Transverse colon (tissue), 4 donors: ENCODE measurements around the gene CLDN18. TPM values are rescaled to one million over a fixed set of nuclear protein-coding genes. Genes with fewer than 3 reads are reported as not detected.

Experiments
- DNase-seq: peaks from one replicate; pipeline ENCODE4 v3.0.0-alpha.2; 2019
- H3K27ac ChIP-seq, 4 donors: fragments of 200-600 bp; sonication (generic); 2 replicates each; pipeline ENCODE4 v1.5.1; 2016 to 2018; ENCODE audit warnings: inconsistent platforms in 4 of 4
- H3K27me3 ChIP-seq: fragments of 200-600 bp; sonication (generic); 2 replicates; pipeline ENCODE4 v1.5.1; 2017; ENCODE audit warnings: inconsistent platforms
- H3K36me3 ChIP-seq, 4 donors: fragments of 200-600 bp; sonication (generic); 2 replicates each; pipeline ENCODE4 v1.5.1; 2017 to 2019; ENCODE audit warnings: inconsistent platforms in 4 of 4
- H3K4me1 ChIP-seq, 4 donors: fragments of 200-600 bp; sonication (generic); 2 replicates each; pipeline ENCODE4 v1.5.1; 2017 to 2020; ENCODE audit warnings: inconsistent platforms in 4 of 4
- H3K4me3 ChIP-seq, 4 donors: fragments of 200-600 bp; sonication (generic); 1 replicate in 1 of 4; 2 replicates in 3 of 4; pipeline versions ENCODE4 v1.5.1 to v1.6.1; 2017 to 2019; ENCODE audit warnings: inconsistent platforms in 4 of 4
- H3K9me3 ChIP-seq, 2 donors: fragments of 200-600 bp; sonication (generic); 2 replicates each; pipeline ENCODE4 v1.5.1; 2017 to 2019; ENCODE audit warnings: inconsistent platforms in 2 of 2
- CTCF ChIP-seq, 5 experiments: fragments of 200-600 bp in 3 of 5; fragments of 450-650 bp in 2 of 5; sonication (generic) in 3 of 5; IDR thresholded peaks; 1 replicate in 2 of 5; 2 replicates in 3 of 5; pipeline ENCODE4 v1.5.1; 2016 to 2017; ENCODE audit warnings: antibody characterized with exemption in 5 of 5, inconsistent platforms in 3 of 5, mild to moderate bottlenecking in 2 of 5, moderate library complexity in 1 of 5
- EP300 ChIP-seq: sonication (generic); formaldehyde crosslinking; IDR thresholded peaks from one replicate; pipeline ENCODE4 v1.6.1; 2017; ENCODE audit warnings: antibody characterized with exemption, low read depth
- POLR2A ChIP-seq: fragments of 450-650 bp; IDR thresholded peaks from one replicate; pipeline ENCODE4 v1.6.1; 2016; ENCODE audit warnings: antibody characterized with exemption, mild to moderate bottlenecking, moderate library complexity
- POLR2AphosphoS5 ChIP-seq, 3 donors: sonication (generic); formaldehyde crosslinking; IDR thresholded peaks; one replicate each; pipeline ENCODE4 v1.6.1; 2016; ENCODE audit warnings: antibody characterized with exemption in 3 of 3
- WGBS, 2 donors: methylation state at CpG; one replicate each; pipeline ENCODE4 v1.1.5; 2018; ENCODE audit warnings: low coverage in 1 of 2; 5-methylcytosine and 5-hydroxymethylcytosine counted together
- in situ Hi-C, 4 donors: fragments of 200-750 bp; cut with MboI; loops; one replicate each; pipeline versions ENCODE4 v1.15.0 to v1.15.1; 2017; ENCODE audit warnings: low sequenced_read_pairs in 3 of 4, low pct_ligation_motif_present in 1 of 4, low pct_unique_long_range_greater_than_20kb in 1 of 4
- intact Hi-C: fragments of 100-400 bp; cut with DNase I; formaldehyde crosslinking; loops from one replicate; pipeline ENCODE4 v1.15.1; 2023; ENCODE audit warnings: low total_unique reads
- total RNA-seq, 4 donors: library from RNA; depleted of rRNA; stranded (reverse); fragments of >200 nt; gene quantifications; one replicate each; pipeline ENCODE4 v1.1.0, GENCODE V29; 2016

CLDN18 gene
- total RNA-seq, 4 donors from 2014 or later, result not detected

- intact Hi-C loops, result no loop called here
- no peaks in the 10 kb centered on the region for H3K4me1 ChIP-seq
- no peaks in the 10 kb centered on the region for H3K36me3 ChIP-seq
- TF ChIP-seq POLR2A (no peak), POLR2AphosphoS5 (IDR thresholded peaks at IDR 0.05) (no peak), EP300 (no peak), CTCF (IDR thresholded peaks at IDR 0.05) (no peak)
- H3K27me3 ChIP-seq, result no peaks in the 10 kb centered on the region
- H3K9me3 ChIP-seq, result no peaks in the 10 kb centered on the region
- H3K27ac ChIP-seq, result no peak overlapping the region
- no peak overlapping the region for H3K4me3 ChIP-seq
- in situ Hi-C loops, result no loop called here
- 52 to 62% methylated on average over 3 to 5 of the region's 5 CpGs for WGBS, 2 donors
- DNase-seq, result no peak
Measured at GRCh38 chr3:138047596-138048158, 37.7 kb downstream of the CLDN18 start.

- WGBS, 2 donors, result 86 to 92% methylated on average over 6 to 9 of the region's 9 CpGs
- intact Hi-C loops (no loop called here), in situ Hi-C loops (no loop called here)
- Histone ChIP-seq H3K9me3 (no peaks in the 10 kb centered on the region), H3K4me1 (no peaks in the 10 kb centered on the region), H3K4me3 (no peak overlapping the region), H3K27ac (no peak overlapping the region), H3K36me3 (no peaks in the 10 kb centered on the region), H3K27me3 (no peaks in the 10 kb centered on the region)
- TF ChIP-seq EP300 (no peak), CTCF (IDR thresholded peaks at IDR 0.05) (no peak), POLR2A (no peak), POLR2AphosphoS5 (IDR thresholded peaks at IDR 0.05) (no peak)
- no peak for DNase-seq
Measured at GRCh38 chr3:138049157-138049919, 39.4 kb downstream of the CLDN18 start.

- Histone ChIP-seq H3K36me3 (no peaks in the 10 kb centered on the region), H3K4me1 (no peaks in the 10 kb centered on the region), H3K4me3 (no peak overlapping the region), H3K27ac (no peak overlapping the region), H3K9me3 (no peaks in the 10 kb centered on the region), H3K27me3 (no peaks in the 10 kb centered on the region)
- WGBS, 2 donors, result 43 to 58% methylated on average over 2 to 8 of the region's 8 CpGs
- in situ Hi-C loops, result no loop called here
- no peak for DNase-seq
- intact Hi-C loops, result no loop called here
- TF ChIP-seq POLR2AphosphoS5 (IDR thresholded peaks at IDR 0.05) (no peak), CTCF (IDR thresholded peaks at IDR 0.05) (peak in 3 of 5 experiments; percentile 23 to 36 (median 32))
Measured at GRCh38 chr3:138051947-138052802, 42.2 kb downstream of the CLDN18 start.

- Histone ChIP-seq H3K4me1 (no peaks in the 10 kb centered on the region), H3K4me3 (no peak overlapping the region), H3K27ac (no peak overlapping the region), H3K36me3 (no peaks in the 10 kb centered on the region), H3K27me3 (no peaks in the 10 kb centered on the region), H3K9me3 (no peaks in the 10 kb centered on the region)
- WGBS, 2 donors, result 86 to 97% methylated on average over 1 of the region's 1 CpG
- no peak for DNase-seq
- TF ChIP-seq CTCF (IDR thresholded peaks at IDR 0.05), result no peak
- no peak for TF ChIP-seq EP300
- no peak for TF ChIP-seq POLR2AphosphoS5 (IDR thresholded peaks at IDR 0.05)
- TF ChIP-seq POLR2A, result no peak
- in situ Hi-C loops (no loop called here), intact Hi-C loops (no loop called here)
Measured at GRCh38 chr3:138054057-138054456, 44.1 kb downstream of the CLDN18 start.
